HG02885 (cell line): ENCODE measurements around the gene STK32C.

ENCODE experiments used
- ATAC-seq: cut with Tn5 transposase; IDR thresholded peaks from one replicate; pipeline ENCODE4 v1.9.1; 2021; ENCODE audit warnings: mild to moderate bottlenecking; ENCODE audit not compliant: unreplicated experiment, poor library complexity

Gene STK32C

GRCh38 chr10:132250481-132251475 lies 57.0 kb downstream of the STK32C start:
- no peak for ATAC-seq

- no peak for ATAC-seq
These were observed 57.9 kb downstream of the STK32C start for GRCh38 chr10:132249824-132250375.

- no peak for ATAC-seq
These were observed 58.5 kb downstream of the STK32C start for GRCh38 chr10:132249226-132249724.

- no peak for ATAC-seq
These were observed 59.1 kb downstream of the STK32C start for GRCh38 chr10:132248455-132249225.

- ATAC-seq: no peak
These were observed 59.8 kb downstream of the STK32C start for GRCh38 chr10:132247943-132248342.

- ATAC-seq: no peak
These were observed 61.5 kb downstream of the STK32C start for GRCh38 chr10:132246296-132246695.

- no peak for ATAC-seq
These were observed 62.7 kb downstream of the STK32C start for GRCh38 chr10:132245056-132245455.

GRCh38 chr10:132243626-132244025 lies 64.1 kb downstream of the STK32C start:
- no peak for ATAC-seq

- ATAC-seq: no peak
These were observed 64.6 kb downstream of the STK32C start for GRCh38 chr10:132243141-132243540.

GRCh38 chr10:132242103-132242840 lies 65.5 kb downstream of the STK32C start:
- no peak for ATAC-seq

GRCh38 chr10:132241496-132241895 lies 66.3 kb downstream of the STK32C start:
- no peak for ATAC-seq

GRCh38 chr10:132241086-132241485 lies 66.7 kb downstream of the STK32C start:
- ATAC-seq: no peak

GRCh38 chr10:132240581-132240980 lies 67.2 kb downstream of the STK32C start:
- ATAC-seq: no peak

- ATAC-seq: no peak
These were observed 67.6 kb downstream of the STK32C start for GRCh38 chr10:132240156-132240555.

GRCh38 chr10:132239126-132240031 lies 68.4 kb downstream of the STK32C start:
- ATAC-seq: no peak

- ATAC-seq: no peak
These were observed 69.2 kb downstream of the STK32C start for GRCh38 chr10:132238371-132239125.

GRCh38 chr10:132237871-132238270 lies 69.9 kb downstream of the STK32C start:
- ATAC-seq: no peak

GRCh38 chr10:132237396-132237795 lies 70.4 kb downstream of the STK32C start:
- no peak for ATAC-seq
